Colonic mucosa (tissue), 4 donors: ENCODE results near the gene DOHH. TPM values are rescaled to one million over a fixed set of nuclear protein-coding genes. Genes with fewer than 3 reads are reported as not detected.

Experiments
- DNase-seq: peaks from one replicate; pipeline ENCODE4 v3.0.0-alpha.2; 2020
- H3K27ac ChIP-seq: fragments of 200-600 bp; one replicate; pipeline ENCODE4 v1.8.0; 2021
- H3K27me3 ChIP-seq: fragments of 200-600 bp; one replicate; pipeline ENCODE4 v1.8.0; 2021
- H3K36me3 ChIP-seq: fragments of 200-600 bp; one replicate; pipeline ENCODE4 v1.8.0; 2021
- H3K4me1 ChIP-seq: fragments of 200-600 bp; one replicate; pipeline ENCODE4 v1.8.0; 2021; ENCODE audit warnings: mild to moderate bottlenecking
- H3K4me3 ChIP-seq: fragments of 200-600 bp; one replicate; pipeline ENCODE4 v1.8.0; 2021
- H3K9ac ChIP-seq, 2 donors: one replicate each; pipeline ENCODE4 v1.7.0; 2013; ENCODE audit warnings: control low read depth in 2 of 2, low read depth in 2 of 2, low read length in 2 of 2
- H3K9me3 ChIP-seq: fragments of 200-600 bp; one replicate; pipeline ENCODE4 v1.8.0; 2021
- intact Hi-C: fragments of 100-400 bp; cut with DNase I; formaldehyde crosslinking; loops from one replicate; pipeline ENCODE4 v1.14.1; 2022
- total RNA-seq, 2 donors: library from RNA; stranded (reverse); fragmentation: NEBNext Ultra II Directional in 1 of 2; extraction: Animal tissue kit (Norgen Biotek cat#: 25700) in 1 of 2; gene quantifications; one replicate each; pipeline ENCODE4 v1.2.1, GENCODE V29; 2021
- TF ChIP-seq, protein P1 (sequence below): fragments of 200-600 bp; IDR thresholded peaks from one replicate; pipeline ENCODE4 v1.8.0; 2022; ENCODE audit warnings: antibody characterized with exemption, mild to moderate bottlenecking
- donor health status: healthy.
- donor health status: DM: no; HTN: no; CAD: no.
- donor health status: DM: no; HTN: no; CAD: no.

The DOHH gene
- total RNA-seq, 2 donors from 2014 or later: 9.5 to 24.4 TPM

DNA sequence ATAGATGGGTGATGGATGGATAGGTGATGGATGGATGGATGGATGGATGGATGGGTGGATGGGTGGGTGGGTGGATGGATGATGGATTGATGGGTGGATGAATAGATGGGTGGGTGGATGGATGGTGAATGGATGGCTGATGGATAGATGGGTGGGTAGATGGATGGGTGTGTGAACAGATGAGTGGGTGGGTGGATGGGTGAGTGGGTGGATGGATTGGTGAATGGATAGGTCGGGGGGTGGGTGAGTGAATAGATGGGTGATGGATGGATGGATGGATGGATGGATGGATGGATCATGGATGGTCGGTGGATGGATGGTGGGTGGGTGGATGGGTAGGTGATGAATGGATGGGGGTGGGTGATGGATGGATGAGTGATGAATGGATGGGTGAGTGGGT lies 23.6 kb downstream of the DOHH start:
- peaks cover 3% of the 10 kb centered on the region for H3K4me1 ChIP-seq
- no peak overlapping the region for H3K9ac ChIP-seq
- DNase-seq: no peak
- H3K4me3 ChIP-seq: no peak overlapping the region
- intact Hi-C loops: no loop called here
- no peaks in the 10 kb centered on the region for H3K27me3 ChIP-seq
- TF ChIP-seq, protein P1, sequence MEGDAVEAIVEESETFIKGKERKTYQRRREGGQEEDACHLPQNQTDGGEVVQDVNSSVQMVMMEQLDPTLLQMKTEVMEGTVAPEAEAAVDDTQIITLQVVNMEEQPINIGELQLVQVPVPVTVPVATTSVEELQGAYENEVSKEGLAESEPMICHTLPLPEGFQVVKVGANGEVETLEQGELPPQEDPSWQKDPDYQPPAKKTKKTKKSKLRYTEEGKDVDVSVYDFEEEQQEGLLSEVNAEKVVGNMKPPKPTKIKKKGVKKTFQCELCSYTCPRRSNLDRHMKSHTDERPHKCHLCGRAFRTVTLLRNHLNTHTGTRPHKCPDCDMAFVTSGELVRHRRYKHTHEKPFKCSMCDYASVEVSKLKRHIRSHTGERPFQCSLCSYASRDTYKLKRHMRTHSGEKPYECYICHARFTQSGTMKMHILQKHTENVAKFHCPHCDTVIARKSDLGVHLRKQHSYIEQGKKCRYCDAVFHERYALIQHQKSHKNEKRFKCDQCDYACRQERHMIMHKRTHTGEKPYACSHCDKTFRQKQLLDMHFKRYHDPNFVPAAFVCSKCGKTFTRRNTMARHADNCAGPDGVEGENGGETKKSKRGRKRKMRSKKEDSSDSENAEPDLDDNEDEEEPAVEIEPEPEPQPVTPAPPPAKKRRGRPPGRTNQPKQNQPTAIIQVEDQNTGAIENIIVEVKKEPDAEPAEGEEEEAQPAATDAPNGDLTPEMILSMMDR: no peak
- H3K36me3 ChIP-seq: no peaks in the 10 kb centered on the region
- no peaks in the 10 kb centered on the region for H3K9me3 ChIP-seq
- H3K27ac ChIP-seq: no peak overlapping the region

DNA sequence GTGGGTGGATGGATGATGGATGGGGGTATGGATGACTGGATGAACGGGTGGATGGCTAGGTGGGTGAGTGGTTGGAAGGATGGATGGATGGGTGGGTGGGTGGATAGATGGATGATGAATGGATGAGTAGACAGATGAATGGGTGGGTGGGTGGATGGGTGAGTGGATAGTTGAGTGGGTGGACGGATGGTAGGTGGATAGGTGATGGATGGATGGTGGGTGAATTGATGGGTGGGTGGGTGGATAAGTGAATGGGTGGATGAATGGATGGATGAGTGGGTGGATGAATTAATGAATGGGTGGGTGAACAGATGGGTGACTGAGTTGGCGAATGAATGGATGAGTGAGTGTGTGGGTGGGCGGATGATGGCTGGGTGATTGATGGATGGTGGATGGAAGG lies 25.0 kb downstream of the DOHH start:
- intact Hi-C loops: loop anchor here (2.0 kb wide), 1 partner anchor 151 kb away; no protein-coding TSS in a partner anchor
- no peak overlapping the region for H3K27ac ChIP-seq
- TF ChIP-seq, protein P1: no peak
- no peaks in the 10 kb centered on the region for H3K4me1 ChIP-seq
- no peaks in the 10 kb centered on the region for H3K27me3 ChIP-seq
- H3K9ac ChIP-seq: no peak overlapping the region
- H3K9me3 ChIP-seq: no peaks in the 10 kb centered on the region
- H3K4me3 ChIP-seq: no peak overlapping the region
- H3K36me3 ChIP-seq: no peaks in the 10 kb centered on the region
- DNase-seq: no peak

DNA sequence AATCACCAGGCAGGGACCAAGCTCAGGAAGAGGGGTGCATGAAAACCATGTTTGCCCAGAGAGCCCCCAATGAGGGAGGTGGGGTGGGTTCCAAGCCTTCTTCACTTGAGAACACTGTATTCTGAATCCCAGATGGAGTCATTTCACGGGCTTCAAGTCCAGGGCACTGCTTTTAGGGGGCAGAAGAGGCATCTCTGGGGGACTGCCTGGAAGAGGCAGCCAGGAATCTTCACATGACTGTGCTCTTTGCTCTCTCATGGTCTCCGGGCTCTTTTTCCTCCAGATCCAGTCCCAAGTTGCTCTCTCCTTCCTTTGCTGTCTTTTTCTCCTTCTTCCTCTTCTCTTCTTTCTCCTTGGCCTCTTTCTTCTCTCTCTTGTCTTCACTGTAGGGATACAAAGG lies 25.9 kb downstream of the DOHH start:
- Histone ChIP-seq H3K27ac (no peak overlapping the region), H3K4me1 (no peaks in the 10 kb centered on the region), H3K27me3 (no peaks in the 10 kb centered on the region), H3K4me3 (no peak overlapping the region), H3K36me3 (no peaks in the 10 kb centered on the region), H3K9me3 (no peaks in the 10 kb centered on the region), H3K9ac (no peak overlapping the region)
- TF ChIP-seq, protein P1: no peak
- intact Hi-C loops: loop anchor here (2.0 kb wide), 1 partner anchor 150 kb away; no protein-coding TSS in a partner anchor
- DNase-seq: no peak

DNA sequence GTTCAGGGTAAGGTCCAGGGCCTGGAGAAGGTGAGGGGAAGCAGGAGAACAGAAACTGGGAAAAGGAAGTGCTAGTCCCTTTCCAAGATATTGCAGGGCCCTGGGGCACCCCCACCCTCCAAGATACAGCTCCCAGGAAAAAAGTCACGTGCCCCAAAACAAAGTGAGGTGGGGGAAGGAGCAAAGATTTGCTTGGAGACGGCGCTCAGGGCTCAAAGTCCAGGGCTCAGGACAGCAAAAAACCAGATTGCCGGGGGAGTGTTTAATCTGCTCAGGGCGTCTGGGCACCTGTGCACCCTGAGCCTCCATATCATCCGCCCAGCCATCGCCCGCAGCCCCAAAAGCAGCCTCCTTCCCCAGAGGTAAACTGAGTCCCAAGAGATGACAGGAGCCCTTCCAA lies 26.5 kb downstream of the DOHH start:
- Histone ChIP-seq H3K9ac (no peak overlapping the region), H3K36me3 (no peaks in the 10 kb centered on the region), H3K27me3 (no peaks in the 10 kb centered on the region), H3K9me3 (no peaks in the 10 kb centered on the region), H3K4me1 (no peaks in the 10 kb centered on the region), H3K27ac (no peak overlapping the region), H3K4me3 (no peak overlapping the region)
- peak; percentile 80 for DNase-seq
- TF ChIP-seq, protein P1: no peak
- intact Hi-C loops: loop anchor here (2.0 kb wide), 1 partner anchor 149 kb away; no protein-coding TSS in a partner anchor

DNA sequence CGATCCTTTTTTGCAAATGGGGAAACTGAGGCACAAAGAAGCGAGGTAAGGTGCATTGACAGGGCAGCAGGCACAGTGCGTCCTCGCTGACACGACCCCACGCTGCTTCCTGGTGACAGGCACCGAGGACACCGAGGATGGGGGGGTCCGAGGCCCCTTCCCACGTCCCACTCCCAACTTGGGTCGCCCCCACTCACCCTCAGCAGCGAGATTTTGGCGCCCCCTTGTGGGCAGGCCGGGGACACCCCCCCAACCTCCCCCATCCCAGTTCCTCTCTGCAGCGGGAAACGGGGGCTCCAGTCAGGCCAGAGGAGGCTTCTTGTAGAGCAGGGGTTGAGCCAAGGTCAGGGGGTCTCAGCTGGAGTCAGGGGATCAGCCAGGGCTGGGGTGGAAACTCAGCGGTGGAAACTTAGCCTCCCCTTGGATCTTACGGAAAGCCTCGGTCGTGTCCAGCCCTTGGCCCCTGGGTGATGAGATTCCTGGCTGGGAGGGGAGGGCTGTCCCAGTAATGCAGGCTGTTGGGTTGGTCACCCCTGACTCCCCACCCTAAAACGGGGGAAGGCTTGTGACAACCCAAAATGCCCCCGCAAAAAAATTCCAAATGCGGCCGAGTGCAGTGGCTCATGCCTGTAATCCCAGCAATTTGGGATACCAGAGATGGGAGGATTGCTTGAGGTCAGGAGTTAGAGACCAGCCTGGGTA lies 28.4 kb downstream of the DOHH start:
- no peak overlapping the region for H3K9ac ChIP-seq
- TF ChIP-seq, protein P1: peak; percentile 65
- no peaks in the 10 kb centered on the region for H3K27me3 ChIP-seq
- H3K9me3 ChIP-seq: no peaks in the 10 kb centered on the region
- DNase-seq: no peak
- intact Hi-C loops: no loop called here
- H3K4me1 ChIP-seq: no peaks in the 10 kb centered on the region
- H3K27ac ChIP-seq: no peak overlapping the region
- no peaks in the 10 kb centered on the region for H3K36me3 ChIP-seq
- H3K4me3 ChIP-seq: no peak overlapping the region
